ENCODE data around the gene ALKAL2.

Gene ALKAL2

DNA sequence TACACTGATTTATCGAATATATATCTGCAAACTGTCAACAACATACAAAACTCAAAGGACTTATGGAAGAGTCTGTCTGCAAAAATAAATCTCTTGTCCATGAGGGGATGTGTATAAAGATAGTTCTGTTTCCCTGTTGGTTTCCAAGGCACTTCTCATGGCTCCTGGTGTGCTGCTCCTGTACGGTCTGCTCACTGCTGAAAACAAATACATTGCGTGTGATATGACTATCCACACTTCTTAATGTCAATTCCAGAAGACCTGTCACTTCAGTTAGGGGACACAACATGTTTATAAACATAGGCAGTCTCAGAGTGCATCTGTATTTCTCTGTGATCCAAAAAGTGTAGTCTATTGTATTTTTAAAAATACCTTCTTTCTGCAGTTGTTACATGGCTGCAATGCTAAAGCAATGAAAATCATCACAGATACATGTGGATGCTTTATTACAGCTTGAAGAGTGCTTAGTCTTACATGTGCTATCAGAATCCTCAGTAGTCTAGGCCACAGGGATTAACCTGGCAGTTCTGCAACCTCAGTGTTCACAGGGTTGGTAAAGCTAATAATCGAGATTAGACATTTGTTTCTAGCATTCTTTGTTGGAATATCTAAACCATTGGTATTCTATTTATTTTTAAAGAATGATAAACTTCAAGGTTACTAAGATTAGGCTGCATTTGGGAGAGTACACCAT, 7.8 kb downstream of the ALKAL2 start:
- TF ChIP-seq, protein P1, sequence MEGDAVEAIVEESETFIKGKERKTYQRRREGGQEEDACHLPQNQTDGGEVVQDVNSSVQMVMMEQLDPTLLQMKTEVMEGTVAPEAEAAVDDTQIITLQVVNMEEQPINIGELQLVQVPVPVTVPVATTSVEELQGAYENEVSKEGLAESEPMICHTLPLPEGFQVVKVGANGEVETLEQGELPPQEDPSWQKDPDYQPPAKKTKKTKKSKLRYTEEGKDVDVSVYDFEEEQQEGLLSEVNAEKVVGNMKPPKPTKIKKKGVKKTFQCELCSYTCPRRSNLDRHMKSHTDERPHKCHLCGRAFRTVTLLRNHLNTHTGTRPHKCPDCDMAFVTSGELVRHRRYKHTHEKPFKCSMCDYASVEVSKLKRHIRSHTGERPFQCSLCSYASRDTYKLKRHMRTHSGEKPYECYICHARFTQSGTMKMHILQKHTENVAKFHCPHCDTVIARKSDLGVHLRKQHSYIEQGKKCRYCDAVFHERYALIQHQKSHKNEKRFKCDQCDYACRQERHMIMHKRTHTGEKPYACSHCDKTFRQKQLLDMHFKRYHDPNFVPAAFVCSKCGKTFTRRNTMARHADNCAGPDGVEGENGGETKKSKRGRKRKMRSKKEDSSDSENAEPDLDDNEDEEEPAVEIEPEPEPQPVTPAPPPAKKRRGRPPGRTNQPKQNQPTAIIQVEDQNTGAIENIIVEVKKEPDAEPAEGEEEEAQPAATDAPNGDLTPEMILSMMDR (conservative IDR thresholded peaks at IDR 0.05; ENCODE audit: control insufficient read depth, insufficient read depth, low read depth, low read length), result no peak
- H3K4me3 ChIP-seq (ENCODE audit: control insufficient read depth, low read depth, low read length), result no peak overlapping the region
- no peak for DNase-seq (ENCODE audit: low read depth)

DNA sequence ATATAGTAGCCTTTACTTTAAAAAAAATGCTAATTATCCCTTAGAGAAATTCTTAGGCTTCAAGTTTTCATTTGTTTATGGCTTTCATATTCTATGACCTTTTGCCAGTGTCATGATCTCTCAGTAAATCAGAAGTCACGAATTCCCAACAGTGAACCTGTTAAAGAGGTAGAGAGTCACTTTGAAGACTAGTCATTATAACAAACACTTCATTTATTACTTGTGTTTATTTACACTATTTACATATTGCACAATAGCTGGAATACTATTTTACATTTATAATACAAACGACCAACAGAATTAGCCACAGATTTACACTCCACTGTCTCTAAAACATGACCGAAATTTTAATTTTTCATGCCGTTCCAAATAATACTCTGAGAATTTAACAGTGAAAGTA, 8.5 kb downstream of the ALKAL2 start:
- H3K4me3 ChIP-seq (ENCODE audit: control insufficient read depth, low read depth, low read length), result no peak overlapping the region
- no peak for DNase-seq (ENCODE audit: low read depth)
- TF ChIP-seq, protein P1 (conservative IDR thresholded peaks at IDR 0.05; ENCODE audit: control insufficient read depth, insufficient read depth, low read depth, low read length), result no peak

GRCh38 chr2:278927-279320, 9.0 kb downstream of the ALKAL2 start:
- no peak for DNase-seq (ENCODE audit: low read depth)
- TF ChIP-seq, protein P1 (conservative IDR thresholded peaks at IDR 0.05; ENCODE audit: control insufficient read depth, insufficient read depth, low read depth, low read length), result no peak
- no peak overlapping the region for H3K4me3 ChIP-seq (ENCODE audit: control insufficient read depth, low read depth, low read length)

GRCh38 chr2:278312-278926, 9.5 kb downstream of the ALKAL2 start:
- TF ChIP-seq, protein P1 (conservative IDR thresholded peaks at IDR 0.05; ENCODE audit: control insufficient read depth, insufficient read depth, low read depth, low read length), result no peak
- DNase-seq (ENCODE audit: low read depth), result no peak
- no peak overlapping the region for H3K4me3 ChIP-seq (ENCODE audit: control insufficient read depth, low read depth, low read length)

DNA sequence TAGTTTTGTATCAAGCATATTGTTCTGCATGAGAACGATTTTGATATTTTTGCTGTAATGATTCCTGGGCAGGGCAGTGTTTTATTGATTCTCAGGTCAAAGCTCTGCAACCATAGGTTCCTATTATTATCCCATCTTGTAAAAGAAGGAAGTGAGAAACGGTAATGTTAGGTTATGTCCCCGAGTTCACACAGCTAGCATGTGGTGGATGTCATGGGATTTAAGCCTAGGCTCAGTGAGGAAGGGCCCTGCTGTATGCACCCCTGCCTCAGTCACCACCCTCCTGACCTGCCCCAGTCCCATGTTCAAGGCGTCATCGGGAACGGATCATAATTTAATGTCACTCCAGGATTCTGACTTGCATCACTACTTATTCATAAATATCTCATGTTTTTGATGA, 12.4 kb downstream of the ALKAL2 start:
- no peak for DNase-seq (ENCODE audit: low read depth)
- TF ChIP-seq, protein P1 (conservative IDR thresholded peaks at IDR 0.05; ENCODE audit: control insufficient read depth, insufficient read depth, low read depth, low read length), result no peak
- no peak overlapping the region for H3K4me3 ChIP-seq (ENCODE audit: control insufficient read depth, low read depth, low read length)

GRCh38 chr2:274503-274902, 13.4 kb downstream of the ALKAL2 start:
- TF ChIP-seq, protein P1 (conservative IDR thresholded peaks at IDR 0.05; ENCODE audit: control insufficient read depth, insufficient read depth, low read depth, low read length), result no peak
- H3K4me3 ChIP-seq (ENCODE audit: control insufficient read depth, low read depth, low read length), result no peak overlapping the region
- DNase-seq (ENCODE audit: low read depth), result no peak

Measured in fibroblast of mammary gland (primary cell).